SU-DHL-6 (cell line): Measurements from ENCODE around the gene DRAXIN.

Experiments used
- CTCF ChIP-seq: fragments of 200-600 bp; sonication (generic); IDR thresholded peaks from one replicate; pipeline ENCODE4 v1.5.1; 2017; ENCODE audit warnings: antibody characterized with exemption, mild to moderate bottlenecking, low read length, moderate library complexity; ENCODE audit not compliant: insufficient read depth, poor library complexity, severe bottlenecking
- EZH2phosphoT487 ChIP-seq: fragments of 200-600 bp; sonication (generic), shearing (Covaris generic); conservative IDR thresholded peaks from 2 replicates; pipeline ENCODE4 v1.6.1; 2018; ENCODE audit warnings: mild to moderate bottlenecking, antibody characterized with exemption, low read length, moderate library complexity, mixed read lengths

GRCh38 chr1:11736746-11737639 is 45.5 kb downstream of the DRAXIN start:
- TF ChIP-seq CTCF (no peak), EZH2phosphoT487 (no peak)
